ENCODE results near the gene ABCB11. TPM values are rescaled to one million over a fixed set of nuclear protein-coding genes. Genes with fewer than 3 reads are reported as not detected.

Gene ABCB11
- total and polyA plus RNA-seq, 2 donors (not counting 3 experiments of a cell fraction or from before 2014, with no cell fraction given) = 0.22 to 0.44 TPM

DNA sequence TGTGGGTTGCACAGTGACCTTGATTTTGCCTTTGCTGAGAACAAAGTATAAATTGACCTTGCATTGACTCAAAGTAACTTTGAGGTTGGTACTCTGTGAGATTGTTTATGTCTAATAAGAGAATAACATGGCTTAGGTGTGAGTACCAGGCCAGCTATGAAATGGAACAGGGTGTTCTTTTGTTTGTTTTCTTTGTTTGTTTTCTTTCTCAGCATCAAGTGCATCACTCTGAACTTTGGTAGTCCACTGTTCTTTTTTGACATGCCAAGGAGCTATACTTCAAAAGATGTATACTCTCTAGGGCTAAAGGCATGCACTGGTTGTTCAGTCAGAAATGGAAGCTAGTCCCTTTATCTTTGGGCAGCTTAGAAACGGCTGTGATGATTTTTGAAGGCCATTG is 5.1 kb downstream of the ABCB11 start:
- Histone ChIP-seq H3K9ac (replicated peaks; ENCODE audit: extremely low read depth, insufficient read depth, low read length) (no peak overlapping the region), H3K27ac (ENCODE audit: insufficient read depth, low read depth, low read length) (no peak overlapping the region), H3K9me3 (replicated peaks; ENCODE audit: control insufficient read depth, insufficient read depth, low read length) (no peaks in the 10 kb centered on the region), H3K36me3 (ENCODE audit: control insufficient read depth in 2 of 2, extremely low read depth in 1 of 2, insufficient read depth in 2 of 2, low read length in 2 of 2) (no peaks in the 10 kb centered on the region), H3K27me3 (ENCODE audit: control insufficient read depth in 2 of 2, insufficient read depth in 2 of 2, low read length in 2 of 2) (no peaks in the 10 kb centered on the region), H3K79me2 (ENCODE audit: control insufficient read depth, insufficient read depth, low read length) (no peaks in the 10 kb centered on the region), H4K20me1 (replicated peaks; ENCODE audit: control insufficient read depth, extremely low read depth, insufficient read depth, low read length) (no peaks in the 10 kb centered on the region), H3K9me1 (replicated peaks; ENCODE audit: control insufficient read depth, extremely low read depth, insufficient read depth, low read length) (no peaks in the 10 kb centered on the region), H3K4me3 (replicated peaks in 1 of 3; ENCODE audit: insufficient read depth in 1 of 3, low read depth in 1 of 3, low read length in 3 of 3) (no peak overlapping the region), H3K4me1 (ENCODE audit: control insufficient read depth, extremely low read depth, insufficient read depth, low read length) (no peaks in the 10 kb centered on the region), H2AFZ (ENCODE audit: low read depth, low read length) (peak overlapping the region; percentile 19), H3K4me2 (ENCODE audit: insufficient read depth, low read length) (no peak overlapping the region)
- dilution Hi-C loops (cut with MboI; ENCODE audit: extremely low pct_ligation_motif_present, low sequenced_read_pairs) (no loop called here), intact Hi-C loops (cut with micrococcal nuclease) (no loop called here)
- BruUV-seq (replicated peaks) = no TSS peak
- no peak for DNase-seq (ENCODE audit: low read depth, low spot score)
- ChIA-PET CTCF (interaction anchor here (0.8 kb wide), 1 partner anchor 106 kb away, joined by 3 read pairs; no protein-coding TSS in a partner anchor), POLR2A (no interaction called here)
- FAIRE-seq = no peak
- TF ChIP-seq MAX (IDR thresholded peaks at IDR 0.05; ENCODE audit: insufficient read depth, insufficient read length) (no peak), POLR2AphosphoS5 (IDR thresholded peaks at IDR 0.05; ENCODE audit: insufficient read depth, low read depth, low read length) (no peak), MYC (IDR thresholded peaks at IDR 0.05; ENCODE audit: low read depth, low read length) (no peak), GATA2 (IDR thresholded peaks at IDR 0.05; ENCODE audit: insufficient read depth, insufficient read length, low read depth, low read length) (no peak), JUN (IDR thresholded peaks at IDR 0.05; ENCODE audit: borderline replicate concordance, insufficient read depth, insufficient read length, low read depth) (no peak), FOS (IDR thresholded peaks at IDR 0.05; ENCODE audit: borderline replicate concordance, insufficient read depth, low read length) (no peak), POLR2A (IDR thresholded peaks at IDR 0.05; ENCODE audit: low read depth, low read length) (no peak), EZH2 (IDR thresholded peaks at IDR 0.05; ENCODE audit: borderline replicate concordance, low read depth, low read length, severe bottlenecking) (no peak)
- TF ChIP-seq, protein P1, sequence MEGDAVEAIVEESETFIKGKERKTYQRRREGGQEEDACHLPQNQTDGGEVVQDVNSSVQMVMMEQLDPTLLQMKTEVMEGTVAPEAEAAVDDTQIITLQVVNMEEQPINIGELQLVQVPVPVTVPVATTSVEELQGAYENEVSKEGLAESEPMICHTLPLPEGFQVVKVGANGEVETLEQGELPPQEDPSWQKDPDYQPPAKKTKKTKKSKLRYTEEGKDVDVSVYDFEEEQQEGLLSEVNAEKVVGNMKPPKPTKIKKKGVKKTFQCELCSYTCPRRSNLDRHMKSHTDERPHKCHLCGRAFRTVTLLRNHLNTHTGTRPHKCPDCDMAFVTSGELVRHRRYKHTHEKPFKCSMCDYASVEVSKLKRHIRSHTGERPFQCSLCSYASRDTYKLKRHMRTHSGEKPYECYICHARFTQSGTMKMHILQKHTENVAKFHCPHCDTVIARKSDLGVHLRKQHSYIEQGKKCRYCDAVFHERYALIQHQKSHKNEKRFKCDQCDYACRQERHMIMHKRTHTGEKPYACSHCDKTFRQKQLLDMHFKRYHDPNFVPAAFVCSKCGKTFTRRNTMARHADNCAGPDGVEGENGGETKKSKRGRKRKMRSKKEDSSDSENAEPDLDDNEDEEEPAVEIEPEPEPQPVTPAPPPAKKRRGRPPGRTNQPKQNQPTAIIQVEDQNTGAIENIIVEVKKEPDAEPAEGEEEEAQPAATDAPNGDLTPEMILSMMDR (IDR thresholded peaks at IDR 0.05; ENCODE audit: extremely low read depth in 1 of 2, insufficient read depth in 1 of 2, low read depth in 1 of 2, low read length in 2 of 2) = no peak

All from endothelial cell of umbilical vein (primary cell).